Measurements from ENCODE around the gene ADCY9. TPM values are rescaled to one million over a fixed set of nuclear protein-coding genes. Genes with fewer than 3 reads are reported as not detected.
"Not testable (repeated sequence)": the region's sequence is repeated elsewhere in the genome, so short reads cannot be mapped to it uniquely, and the experiment has no call there.

The ADCY9 gene
- total RNA-seq, 1 experiment from 2014 or later = 11.5 TPM

- peak; percentile 67; the same call in 1 of the 2 replicates for TF ChIP-seq ZNF121 (CRISPR knock-in tag; IDR thresholded peaks at IDR 0.05)
- POLR2A ChIA-PET; ATAC-seq; H3K27ac Mint-ChIP-seq; H3K9me3 Mint-ChIP-seq; H3K4me1 Mint-ChIP-seq; H3K27me3 Mint-ChIP-seq (ENCODE audit: low read depth); H3K4me3 Mint-ChIP-seq; DNase-seq (ENCODE audit: low spot score); CTCF ChIA-PET; H3K36me3 Mint-ChIP-seq: not testable (repeated sequence)
These were observed 79.3 kb downstream of the ADCY9 start for GRCh38 chr16:4036952-4037351.

GRCh38 chr16:4034963-4035362 lies 81.3 kb downstream of the ADCY9 start:
- TF ChIP-seq ZBTB21 (CRISPR knock-in tag; IDR thresholded peaks at IDR 0.05; ENCODE audit: borderline replicate concordance) (no peak), ATF6 (CRISPR knock-in tag; IDR thresholded peaks at IDR 0.05) (no peak), SOX15 (CRISPR knock-in tag; IDR thresholded peaks at IDR 0.05) (no peak), MYBL2 (CRISPR knock-in tag; IDR thresholded peaks at IDR 0.05) (no peak), MLX (CRISPR knock-in tag; IDR thresholded peaks at IDR 0.05) (no peak), JUN (CRISPR knock-in tag; IDR thresholded peaks at IDR 0.05) (no peak), ZNF219 (CRISPR knock-in tag; IDR thresholded peaks at IDR 0.05; ENCODE audit: borderline replicate concordance) (no peak), SMAD4 (CRISPR knock-in tag; IDR thresholded peaks at IDR 0.05) (no peak), ELF4 (CRISPR knock-in tag; IDR thresholded peaks at IDR 0.05; ENCODE audit: low read depth) (no peak), GTF2I (CRISPR knock-in tag; conservative IDR thresholded peaks at IDR 0.05) (no peak), PREB (CRISPR knock-in tag; IDR thresholded peaks at IDR 0.05; ENCODE audit: borderline replicate concordance) (no peak), ZNF423 (CRISPR knock-in tag; IDR thresholded peaks at IDR 0.05) (no peak), KAT7 (CRISPR knock-in tag; IDR thresholded peaks at IDR 0.05; ENCODE audit: borderline replicate concordance) (no peak), E2F5 (CRISPR knock-in tag; IDR thresholded peaks at IDR 0.05) (no peak), ATF2 (CRISPR knock-in tag; IDR thresholded peaks at IDR 0.05; ENCODE audit: borderline replicate concordance, low read depth) (no peak), PRRX2 (CRISPR knock-in tag; IDR thresholded peaks at IDR 0.05) (no peak), SMAD3 (CRISPR knock-in tag; IDR thresholded peaks at IDR 0.05; ENCODE audit: borderline replicate concordance) (no peak), ZNF281 (CRISPR knock-in tag; IDR thresholded peaks at IDR 0.05) (no peak), ESRRA (CRISPR knock-in tag; IDR thresholded peaks at IDR 0.05; ENCODE audit: borderline replicate concordance) (no peak), ZNF232 (CRISPR knock-in tag; IDR thresholded peaks at IDR 0.05) (no peak)
- POLR2A ChIA-PET = no interaction called here
- no peak overlapping the region for H3K4me3 Mint-ChIP-seq
- 0 out of 2 replicates have a peak overlapping the region, but pooled peaks have one; percentile 11 for H3K27ac Mint-ChIP-seq
- no peaks in the 10 kb centered on the region for H3K36me3 Mint-ChIP-seq
- no peaks in the 10 kb centered on the region for H3K9me3 Mint-ChIP-seq
- CTCF ChIA-PET = no interaction called here
- DNase-seq (ENCODE audit: low spot score) = no peak
- no peak for ATAC-seq
- H3K27me3 Mint-ChIP-seq (ENCODE audit: low read depth) = no peaks in the 10 kb centered on the region
- peaks cover 4% of the 10 kb centered on the region for H3K4me1 Mint-ChIP-seq
